ENCODE results near the gene GULP1. TPM values are rescaled to one million over a fixed set of nuclear protein-coding genes. Genes with fewer than 3 reads are reported as not detected.
"Not testable (repeated sequence)": the region's sequence is repeated elsewhere in the genome, so short reads cannot be mapped to it uniquely, and the experiment has no call there.

The GULP1 gene
- total RNA-seq, 1 donor from 2014 or later: 1.2 TPM

DNA sequence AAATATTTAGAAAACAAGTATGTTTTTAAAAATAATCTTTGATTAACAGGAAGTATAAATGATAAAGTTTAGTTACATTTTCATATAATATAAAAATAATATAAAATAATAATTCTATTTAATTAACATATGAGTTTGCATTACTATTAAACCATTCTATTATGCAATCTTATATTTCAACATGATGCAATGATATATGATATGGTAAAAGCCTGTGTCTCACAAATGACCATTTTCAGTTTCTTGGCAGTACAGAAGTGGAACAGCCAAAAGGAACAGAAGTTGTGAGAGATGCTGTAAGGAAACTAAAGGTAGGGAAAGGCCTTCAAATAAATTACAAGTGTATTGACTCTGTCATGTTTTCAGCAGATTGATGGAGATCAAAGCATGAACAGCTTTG, 230.8 kb downstream of the GULP1 start:
- ATAC-seq (no peak), DNase-seq (ENCODE audit: low spot score) (no peak)

- DNase-seq (ENCODE audit: low spot score) (no peak), ATAC-seq (no peak)
Observed at GRCh38 chr2:188523919-188524318, 232.2 kb downstream of the GULP1 start.

GRCh38 chr2:188524519-188525113, 232.9 kb downstream of the GULP1 start:
- ATAC-seq: peak; percentile 79
- no peak for DNase-seq (ENCODE audit: low spot score)

DNA sequence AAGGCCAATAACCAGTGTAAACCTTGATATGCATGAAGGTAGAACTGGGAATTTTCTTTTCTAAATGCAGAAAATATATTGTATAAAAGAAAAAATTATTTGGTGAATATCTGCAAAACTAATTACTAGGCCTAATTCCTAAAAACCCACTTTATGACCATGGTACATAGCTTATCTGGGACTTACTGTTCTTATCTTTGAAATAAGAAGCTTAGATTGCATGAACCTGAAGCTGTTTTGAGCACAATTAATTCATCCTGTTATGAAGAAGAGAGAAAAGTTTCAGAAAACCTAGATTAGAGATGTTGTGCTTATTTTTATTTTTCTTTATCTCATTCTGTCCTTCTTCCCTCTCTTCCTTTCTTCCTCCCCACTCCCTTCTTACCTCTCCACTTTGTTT, 235.0 kb downstream of the GULP1 start:
- no peak for DNase-seq (ENCODE audit: low spot score)
- no peak for ATAC-seq

DNA sequence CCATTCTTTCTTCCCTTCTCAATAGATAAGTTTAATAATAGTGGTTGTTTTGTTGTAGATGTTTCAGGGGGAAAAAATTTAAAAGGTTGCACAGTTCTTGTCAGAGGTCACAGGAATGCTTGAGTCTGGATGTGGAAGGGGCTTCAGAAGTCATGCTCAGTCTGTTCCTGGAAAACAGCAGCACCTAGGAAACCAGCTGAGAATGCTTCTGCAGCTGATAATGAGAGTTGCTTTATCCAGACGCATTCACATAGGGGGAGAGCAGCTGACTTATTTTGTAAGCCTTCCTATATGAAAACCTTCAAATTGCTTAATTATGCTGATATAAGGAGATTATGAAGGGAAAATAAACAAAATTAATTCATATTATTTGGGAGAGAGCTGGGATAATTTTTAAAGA, 235.5 kb downstream of the GULP1 start:
- DNase-seq (ENCODE audit: low spot score) (no peak), ATAC-seq (no peak)

DNA sequence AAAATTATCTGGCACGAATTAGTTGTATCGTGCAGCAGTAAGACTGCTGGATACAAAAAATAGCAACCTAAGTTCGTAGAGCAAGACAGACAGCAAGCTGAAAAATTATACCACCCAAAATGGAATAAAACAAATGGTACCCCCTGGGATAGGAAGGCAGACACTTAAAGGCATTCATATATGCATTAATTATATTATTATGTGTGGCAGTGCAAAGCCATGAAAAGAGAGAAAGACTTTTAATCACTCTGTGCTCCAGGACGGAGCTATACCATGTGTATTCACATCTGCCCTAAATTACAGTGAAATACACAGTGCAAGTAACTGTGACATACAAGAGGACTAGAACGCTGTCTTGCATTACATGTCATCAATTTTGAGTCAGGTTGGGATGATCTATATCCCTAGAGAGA, 235.9 kb downstream of the GULP1 start:
- DNase-seq (ENCODE audit: low spot score) (no peak), ATAC-seq (no peak)

GRCh38 chr2:188529710-188530109, 238.0 kb downstream of the GULP1 start:
- DNase-seq (ENCODE audit: low spot score) (no peak), ATAC-seq (no peak)

DNA sequence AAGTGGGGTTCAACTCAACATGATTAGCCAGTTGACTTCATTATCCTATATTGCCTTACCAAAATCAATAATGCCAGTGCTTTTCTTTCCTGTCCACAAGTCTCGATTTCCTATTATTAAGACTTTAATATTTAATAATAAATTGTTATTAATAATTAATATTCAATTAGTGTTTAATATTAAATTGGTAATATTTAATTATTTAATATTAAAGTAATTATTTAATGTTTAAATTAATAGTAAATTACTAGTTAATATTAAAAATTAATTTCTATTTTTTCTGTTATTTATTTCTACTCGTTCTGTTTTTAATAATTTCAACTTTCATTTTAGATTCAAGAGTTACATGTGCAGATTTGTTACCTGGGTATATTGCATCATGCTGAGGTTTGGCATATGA, 243.2 kb downstream of the GULP1 start:
- ATAC-seq (no peak), DNase-seq (ENCODE audit: low spot score) (no peak)

- ATAC-seq (no peak), DNase-seq (ENCODE audit: low spot score) (no peak)
Observed at GRCh38 chr2:188551671-188552070, 260.0 kb downstream of the GULP1 start.

GRCh38 chr2:188557081-188557480, 265.4 kb downstream of the GULP1 start:
- DNase-seq (ENCODE audit: low spot score): no peak
- ATAC-seq: no peak

- not testable (repeated sequence) for ATAC-seq; DNase-seq (ENCODE audit: low spot score)
Observed at GRCh38 chr2:188559455-188559854, 267.8 kb downstream of the GULP1 start.

DNA sequence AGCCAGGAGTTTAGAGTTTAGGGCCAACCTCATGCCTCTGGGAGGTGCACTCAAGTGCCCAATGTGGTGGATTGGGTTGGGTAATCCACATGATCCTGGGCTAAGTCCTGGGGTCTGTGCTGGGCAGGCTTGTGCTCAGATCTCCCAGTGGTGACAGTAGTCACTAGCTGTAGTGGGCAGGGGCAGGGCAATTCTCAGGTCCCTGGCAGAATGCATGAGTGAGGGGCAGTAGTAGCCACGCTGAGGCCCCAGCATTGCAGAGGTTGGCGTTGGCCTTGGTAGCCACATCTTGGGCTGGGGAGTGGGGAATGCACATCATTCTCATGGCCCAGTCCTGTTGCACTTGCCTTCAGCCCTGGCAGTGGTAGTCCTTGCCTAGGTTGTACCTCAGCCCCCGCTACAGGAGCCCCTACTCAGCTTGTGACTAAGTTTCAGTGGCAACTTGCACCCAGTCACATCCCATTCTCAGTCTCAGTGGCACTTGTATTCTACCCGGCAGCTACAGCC, 269.9 kb downstream of the GULP1 start:
- ATAC-seq (no peak), DNase-seq (ENCODE audit: low spot score) (no peak)

GRCh38 chr2:188569431-188570165, 277.9 kb downstream of the GULP1 start:
- ATAC-seq (no peak), DNase-seq (ENCODE audit: low spot score) (no peak)

- no peak for DNase-seq (ENCODE audit: low spot score)
- ATAC-seq: no peak
Observed at GRCh38 chr2:188570370-188570769, 278.7 kb downstream of the GULP1 start.

GRCh38 chr2:188571543-188572303, 280.0 kb downstream of the GULP1 start:
- DNase-seq (ENCODE audit: low spot score): no peak
- ATAC-seq: no peak

GRCh38 chr2:188572592-188572991, 280.9 kb downstream of the GULP1 start:
- DNase-seq (ENCODE audit: low spot score) (no peak), ATAC-seq (no peak)

GRCh38 chr2:188573453-188573852, 281.8 kb downstream of the GULP1 start:
- DNase-seq (ENCODE audit: low spot score): no peak
- ATAC-seq: peak; percentile 75

DNA sequence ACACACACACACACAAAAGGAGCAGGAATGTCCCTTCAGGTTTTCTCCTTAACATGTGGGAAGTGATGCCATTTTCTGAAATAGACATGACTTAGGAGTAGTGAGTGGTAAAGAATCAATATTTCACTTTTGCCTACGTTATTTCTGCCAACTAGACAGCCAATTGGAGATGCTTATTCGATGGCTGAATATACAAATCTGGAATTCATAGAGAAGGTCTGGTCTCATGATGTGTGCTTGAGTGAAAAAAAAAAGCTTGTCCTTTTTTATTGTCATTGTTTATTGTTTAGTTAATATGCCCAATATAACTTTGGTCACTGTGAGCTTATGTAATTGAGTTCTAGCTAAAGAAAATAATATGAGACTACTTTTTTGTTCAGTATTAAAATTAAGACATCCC, 284.3 kb downstream of the GULP1 start:
- ATAC-seq (no peak), DNase-seq (ENCODE audit: low spot score) (no peak)

- DNase-seq (ENCODE audit: low spot score): no peak
- ATAC-seq: no peak
Observed at GRCh38 chr2:188576651-188577050, 285.0 kb downstream of the GULP1 start.

- ATAC-seq (no peak), DNase-seq (ENCODE audit: low spot score) (no peak)
Observed at GRCh38 chr2:188577231-188577630, 285.6 kb downstream of the GULP1 start.

DNA sequence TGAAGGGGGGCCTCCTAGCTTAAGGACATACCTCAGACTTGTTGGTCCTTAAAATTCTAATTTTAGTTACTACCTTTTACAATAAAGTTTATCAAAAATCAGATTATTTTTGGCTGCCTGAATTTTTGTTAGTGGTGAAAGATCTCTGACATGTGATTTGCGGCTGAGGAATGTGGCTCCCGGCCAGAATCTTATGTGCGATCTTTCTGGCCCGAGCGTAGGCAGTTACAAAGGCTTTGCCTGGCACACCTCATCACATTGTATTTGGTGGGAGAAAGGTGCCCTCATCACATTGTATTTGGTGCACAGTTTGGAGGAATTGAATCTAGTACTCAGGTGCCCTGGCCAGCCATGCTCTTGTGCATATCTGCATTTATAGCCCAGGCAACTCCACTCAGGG, 289.1 kb downstream of the GULP1 start:
- no peak for ATAC-seq

DNA sequence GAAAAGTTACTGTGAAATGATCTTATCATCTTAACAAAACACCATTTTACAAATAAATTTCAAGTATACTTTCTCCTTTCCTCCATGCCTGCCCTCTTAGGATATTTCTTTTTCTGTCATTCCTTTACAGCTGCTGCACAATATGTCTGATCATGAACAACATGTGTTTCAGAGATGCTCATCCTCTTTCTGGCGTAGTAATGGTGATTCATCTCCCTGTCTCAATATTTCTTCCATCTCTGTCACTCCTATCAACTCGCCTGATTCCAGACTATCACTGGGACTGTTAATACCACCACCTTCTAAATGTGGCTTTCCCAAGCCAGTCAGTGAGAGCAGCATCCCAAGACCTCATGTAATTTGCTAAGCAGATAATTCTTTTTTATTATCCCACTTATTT, 290.5 kb downstream of the GULP1 start:
- ATAC-seq (no peak), DNase-seq (ENCODE audit: low spot score) (no peak)

More for the DNA sequence above, 289.1 kb downstream of the GULP1 start:
- DNase-seq (ENCODE audit: low spot score): no peak

All from left lobe of liver (tissue), 2 donors.